Activated gamma-delta T cell (primary cell): ENCODE data around the gene USP3.
"Not testable (repeated sequence)": the region's sequence is repeated elsewhere in the genome, so short reads cannot be mapped to it uniquely, and the experiment has no call there.

Experiments
- DNase-seq: peaks from one replicate; lab custom pipeline; 2025; lab: John Stamatoyannopoulos, UW

USP3 gene

GRCh38 chr15:63610209-63610841 is 105.9 kb downstream of the USP3 start:
- no peak for DNase-seq

DNA sequence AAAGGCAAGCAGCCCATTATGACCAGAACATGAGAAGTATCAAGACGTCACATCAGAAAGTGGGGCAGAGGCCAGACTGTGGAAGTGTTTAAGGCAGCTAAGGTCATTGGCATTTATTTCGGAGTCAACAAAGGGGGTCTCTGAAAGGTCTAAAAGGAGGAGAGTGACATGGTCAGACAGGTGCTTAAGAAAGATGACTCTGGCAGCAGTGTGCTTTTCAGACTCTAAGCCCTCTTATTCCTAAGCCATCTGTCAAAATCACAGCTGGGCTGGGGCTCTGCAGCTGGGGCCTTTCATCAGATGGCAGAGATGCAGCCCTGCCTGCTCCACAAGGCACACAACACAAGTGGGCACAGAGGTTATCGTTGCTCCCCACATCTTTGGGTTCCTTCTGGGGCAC is 106.8 kb downstream of the USP3 start:
- no peak for DNase-seq

- no peak for DNase-seq
Observed at GRCh38 chr15:63612300-63612699, 107.9 kb downstream of the USP3 start.

GRCh38 chr15:63615935-63616334 is 111.5 kb downstream of the USP3 start:
- DNase-seq: no peak

GRCh38 chr15:63617147-63617546 is 112.8 kb downstream of the USP3 start:
- not testable (repeated sequence) for DNase-seq

GRCh38 chr15:63617627-63618026 is 113.2 kb downstream of the USP3 start:
- not testable (repeated sequence) for DNase-seq

- not testable (repeated sequence) for DNase-seq
Observed at GRCh38 chr15:63620760-63621159, 116.4 kb downstream of the USP3 start.

DNA sequence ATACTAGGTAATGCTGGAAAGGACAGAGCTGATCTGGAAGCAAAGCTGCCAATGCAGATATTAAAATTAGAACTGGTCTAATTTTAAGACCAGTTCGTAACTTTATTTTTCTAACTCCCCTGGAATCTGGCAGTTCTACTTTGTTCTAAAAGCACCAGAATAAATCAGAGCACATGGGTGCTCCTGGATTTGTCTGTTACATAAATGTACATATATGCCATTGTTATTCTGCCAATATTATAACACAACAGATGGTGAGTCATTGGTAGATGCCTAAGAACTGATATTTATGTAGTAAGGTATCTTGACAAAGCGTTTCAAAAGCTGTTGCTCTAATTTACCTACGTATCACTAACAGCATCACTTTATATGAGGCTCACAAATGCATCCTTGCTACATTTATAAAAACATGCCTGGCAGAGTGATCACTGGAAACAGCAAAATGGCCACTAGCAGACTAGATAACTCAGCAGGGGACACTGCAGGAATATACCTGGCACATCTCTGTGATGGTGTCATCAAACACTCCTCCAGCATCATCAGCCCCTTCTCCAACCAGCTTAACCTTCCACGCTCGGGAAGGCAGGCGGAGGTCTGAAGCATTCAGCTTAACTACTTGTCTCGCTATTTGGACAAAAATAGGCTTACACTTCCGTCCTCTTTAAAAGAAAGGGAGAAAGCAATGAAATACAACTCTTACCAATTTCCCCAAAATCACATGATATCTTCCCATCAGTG is 119.0 kb downstream of the USP3 start:
- no peak for DNase-seq

- no peak for DNase-seq
Observed at GRCh38 chr15:63626955-63627354, 122.6 kb downstream of the USP3 start.

DNA sequence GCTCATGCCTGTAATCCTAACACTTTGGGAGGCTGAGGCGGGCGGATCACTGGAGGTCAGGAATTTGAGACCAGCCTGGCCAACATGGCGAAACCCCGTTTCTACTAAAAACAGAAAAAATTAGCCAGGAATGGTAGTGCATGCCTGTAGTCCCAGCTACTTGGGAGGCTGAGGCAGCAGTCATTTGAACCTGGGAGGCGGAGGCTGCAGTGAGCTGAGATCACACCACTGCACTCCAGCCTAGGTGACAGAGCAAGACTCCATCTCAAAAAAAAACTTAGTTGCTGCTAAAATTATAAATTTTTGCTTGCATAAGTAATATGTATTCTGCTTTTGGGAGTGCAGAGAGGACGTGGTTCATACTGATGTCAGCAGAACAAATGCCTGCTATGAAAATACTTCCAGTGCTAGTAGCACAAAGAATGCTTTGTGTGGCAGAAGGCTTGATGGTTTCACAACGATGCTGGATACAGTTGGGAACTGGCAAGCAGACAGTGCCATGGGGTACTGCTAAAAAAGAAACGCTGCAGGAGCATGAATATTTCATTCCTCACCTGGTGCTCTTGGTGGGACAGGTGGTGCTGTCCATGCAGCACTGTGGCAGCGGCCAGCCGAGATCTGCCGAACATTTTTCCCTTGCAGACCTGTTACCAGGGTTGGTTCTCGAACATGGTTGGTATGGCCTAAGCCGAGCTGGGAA is 123.9 kb downstream of the USP3 start:
- DNase-seq: no peak

DNA sequence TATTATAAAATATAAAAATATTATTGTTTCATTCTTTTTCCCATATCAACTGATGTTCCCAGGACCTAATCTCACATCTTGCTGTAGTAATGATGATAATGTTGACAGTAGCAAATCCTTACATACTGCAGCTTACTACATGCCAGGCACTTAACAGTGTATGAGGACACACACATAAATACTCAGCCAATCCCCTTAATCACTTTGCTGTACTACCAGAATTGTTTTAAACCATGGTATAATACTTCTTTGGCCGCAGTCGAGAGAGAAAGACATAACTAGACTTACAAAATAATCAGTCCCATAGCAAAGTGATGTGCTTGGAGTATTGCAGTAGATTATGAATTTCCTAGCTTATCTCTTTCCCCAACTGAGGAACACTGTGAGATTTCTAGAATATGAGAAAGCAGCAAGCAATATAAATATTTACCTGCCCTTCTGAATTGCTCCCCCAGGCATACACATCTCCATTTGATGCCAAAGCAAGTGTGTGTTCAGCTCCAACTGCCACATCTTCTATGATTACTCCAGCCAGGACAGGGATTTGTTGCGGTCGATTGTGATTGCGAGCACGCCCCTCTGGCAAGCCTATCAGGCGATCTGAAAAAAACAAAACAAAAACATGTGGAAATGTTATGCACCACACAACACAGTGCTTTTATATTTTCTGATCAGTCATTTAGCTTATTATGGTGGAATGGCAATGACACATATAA is 125.8 kb downstream of the USP3 start:
- no peak for DNase-seq

- no peak for DNase-seq
Observed at GRCh38 chr15:63633312-63633711, 128.9 kb downstream of the USP3 start.

GRCh38 chr15:63634154-63634553 is 129.8 kb downstream of the USP3 start:
- DNase-seq: no peak

- DNase-seq: no peak
Observed at GRCh38 chr15:63636518-63637061, 132.2 kb downstream of the USP3 start.

GRCh38 chr15:63638839-63639238 is 134.4 kb downstream of the USP3 start:
- no peak for DNase-seq

- no peak for DNase-seq
Observed at GRCh38 chr15:63640146-63640545, 135.8 kb downstream of the USP3 start.
